GM08714 (cell line): Measurements from ENCODE around the gene LRRC56.

Experiments
- H3K4me3 ChIP-seq: fragments of 200-500 bp; sonication (Bioruptor generic); 2 replicates; pipeline ENCODE4 v1.5.1; 2014; ENCODE audit warnings: mild to moderate bottlenecking, low read length, inconsistent platforms
- ZNF274 ChIP-seq: IDR thresholded peaks from 2 replicates; pipeline ENCODE4 v1.6.1; 2012; ENCODE audit warnings: mild to moderate bottlenecking, low read depth, low read length

Gene LRRC56

GRCh38 chr11:536841-537621, at the start of gene LRRC56:
Gene LRRC56, plus strand, starts transcription at chr11:537527. Its CDS starts 3,158 bp downstream, at chr11:540685.
- no peak for TF ChIP-seq ZNF274
- peak within 1 kb of the TSS; percentile 39; the same call in 1 of the 2 replicates for H3K4me3 ChIP-seq

- no peak overlapping the region for H3K4me3 ChIP-seq
- no peak for TF ChIP-seq ZNF274
These were observed 49.7 kb upstream of the LRRC56 start for GRCh38 chr11:487571-488021.

GRCh38 chr11:488062-488461, 49.3 kb upstream of the LRRC56 start:
- no peak for TF ChIP-seq ZNF274
- H3K4me3 ChIP-seq = no peak overlapping the region

GRCh38 chr11:488579-488978, 48.7 kb upstream of the LRRC56 start:
- H3K4me3 ChIP-seq = no peak overlapping the region
- TF ChIP-seq ZNF274 = no peak

GRCh38 chr11:488992-489391, 48.3 kb upstream of the LRRC56 start:
- TF ChIP-seq ZNF274 = no peak
- H3K4me3 ChIP-seq = no peak overlapping the region

- TF ChIP-seq ZNF274 = no peak
- H3K4me3 ChIP-seq = no peak overlapping the region
These were observed 47.6 kb upstream of the LRRC56 start for GRCh38 chr11:489610-490185.

- no peak overlapping the region for H3K4me3 ChIP-seq
- TF ChIP-seq ZNF274 = no peak
These were observed 47.0 kb upstream of the LRRC56 start for GRCh38 chr11:490186-490929.

- H3K4me3 ChIP-seq = no peak overlapping the region
- TF ChIP-seq ZNF274 = no peak
These were observed 46.4 kb upstream of the LRRC56 start for GRCh38 chr11:490930-491260.

GRCh38 chr11:491358-491757, 46.0 kb upstream of the LRRC56 start:
- no peak for TF ChIP-seq ZNF274
- H3K4me3 ChIP-seq = no peak overlapping the region

GRCh38 chr11:492427-493226, 44.7 kb upstream of the LRRC56 start:
- TF ChIP-seq ZNF274 = no peak
- H3K4me3 ChIP-seq = no peak overlapping the region

GRCh38 chr11:494761-495536, 42.4 kb upstream of the LRRC56 start:
- no peak for TF ChIP-seq ZNF274
- H3K4me3 ChIP-seq = no peak overlapping the region

GRCh38 chr11:495537-495931, 41.8 kb upstream of the LRRC56 start:
- TF ChIP-seq ZNF274 = no peak
- no peak overlapping the region for H3K4me3 ChIP-seq

- no peak overlapping the region for H3K4me3 ChIP-seq
- TF ChIP-seq ZNF274 = no peak
These were observed 40.3 kb upstream of the LRRC56 start for GRCh38 chr11:496834-497564.
